ENCODE measurements around the gene IGFBPL1.

GRCh38 chr9:38376021-38376670 lies 48.1 kb downstream of the IGFBPL1 start:
- TF ChIP-seq, protein P1, sequence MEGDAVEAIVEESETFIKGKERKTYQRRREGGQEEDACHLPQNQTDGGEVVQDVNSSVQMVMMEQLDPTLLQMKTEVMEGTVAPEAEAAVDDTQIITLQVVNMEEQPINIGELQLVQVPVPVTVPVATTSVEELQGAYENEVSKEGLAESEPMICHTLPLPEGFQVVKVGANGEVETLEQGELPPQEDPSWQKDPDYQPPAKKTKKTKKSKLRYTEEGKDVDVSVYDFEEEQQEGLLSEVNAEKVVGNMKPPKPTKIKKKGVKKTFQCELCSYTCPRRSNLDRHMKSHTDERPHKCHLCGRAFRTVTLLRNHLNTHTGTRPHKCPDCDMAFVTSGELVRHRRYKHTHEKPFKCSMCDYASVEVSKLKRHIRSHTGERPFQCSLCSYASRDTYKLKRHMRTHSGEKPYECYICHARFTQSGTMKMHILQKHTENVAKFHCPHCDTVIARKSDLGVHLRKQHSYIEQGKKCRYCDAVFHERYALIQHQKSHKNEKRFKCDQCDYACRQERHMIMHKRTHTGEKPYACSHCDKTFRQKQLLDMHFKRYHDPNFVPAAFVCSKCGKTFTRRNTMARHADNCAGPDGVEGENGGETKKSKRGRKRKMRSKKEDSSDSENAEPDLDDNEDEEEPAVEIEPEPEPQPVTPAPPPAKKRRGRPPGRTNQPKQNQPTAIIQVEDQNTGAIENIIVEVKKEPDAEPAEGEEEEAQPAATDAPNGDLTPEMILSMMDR (IDR thresholded peaks at IDR 0.05): no peak
- TF ChIP-seq ZFX (IDR thresholded peaks at IDR 0.05; ENCODE audit: borderline replicate concordance): no peak
